GM13977 (cell line): Measurements from ENCODE around the gene DSE.

Experiments
- DNase-seq: peaks from one replicate; pipeline ENCODE4 v3.0.0; 2012; ENCODE audit warnings: low spot score
- CTCF ChIP-seq: IDR thresholded peaks from 2 replicates; pipeline ENCODE4 v1.5.1; 2012; ENCODE audit warnings: mild to moderate bottlenecking, control low read depth; ENCODE audit not compliant: insufficient read depth; ENCODE audit errors: extremely low read depth, missing control alignments
- in situ Hi-C: fragments of 300-500 bp; cut with MboI; formaldehyde crosslinking; loops from one replicate; pipeline ENCODE4 v1.12.0; 2022; ENCODE audit warnings: low sequenced_read_pairs, low pct_unique_long_range_greater_than_20kb, mixed read lengths, inconsistent platforms; ENCODE audit not compliant: unreplicated experiment

DSE gene

GRCh38 chr6:116349216-116349615 lies 21.5 kb upstream of the DSE start:
- in situ Hi-C loops = no loop called here
- TF ChIP-seq CTCF = no peak
- DNase-seq = no peak

GRCh38 chr6:116351101-116351500 lies 19.6 kb upstream of the DSE start:
- in situ Hi-C loops = no loop called here
- no peak for DNase-seq
- no peak for TF ChIP-seq CTCF

DNA sequence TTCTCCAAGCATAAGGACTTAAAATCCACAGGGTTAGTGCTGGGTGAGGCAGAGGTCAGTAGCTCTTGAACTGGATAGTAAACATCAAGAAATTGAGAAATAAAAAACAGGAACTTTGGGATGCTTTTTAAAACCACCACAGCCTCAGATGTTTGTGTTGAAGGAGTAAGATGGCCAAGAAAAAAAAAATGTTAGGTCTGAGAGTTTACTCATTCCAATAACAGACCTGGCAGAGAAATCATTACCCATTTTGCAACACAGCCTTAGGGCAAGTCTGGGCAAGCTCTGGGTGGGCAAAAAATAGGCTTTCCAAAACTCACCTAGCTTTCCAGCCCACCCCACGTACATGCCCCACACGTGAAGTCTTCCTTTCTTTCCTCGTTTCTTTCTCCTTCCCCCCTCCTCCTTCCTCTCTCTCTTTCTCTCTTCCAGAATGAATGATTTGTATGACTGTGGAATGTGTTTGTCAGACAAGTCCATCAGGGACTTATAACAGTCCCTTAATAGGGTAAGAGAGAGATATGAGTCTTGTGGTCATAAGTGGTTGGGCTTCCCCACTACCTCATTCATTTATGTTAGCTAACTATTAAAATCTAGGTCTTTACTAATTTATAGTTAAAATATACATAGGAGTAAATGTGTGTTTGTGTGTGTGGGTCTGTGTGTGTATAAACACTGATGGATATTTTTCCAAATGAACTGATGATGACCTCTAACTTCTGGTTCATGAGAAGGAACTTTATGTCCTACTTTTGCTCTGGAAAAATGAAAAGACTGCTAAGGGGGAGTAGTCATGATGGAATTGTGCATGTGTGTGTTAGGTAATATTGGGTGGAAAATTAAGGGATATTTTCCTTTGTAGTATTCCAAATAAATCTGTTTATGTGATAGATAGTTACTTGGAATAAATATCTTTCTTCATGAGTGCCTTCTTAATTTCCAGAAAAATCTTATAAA lies 18.0 kb upstream of the DSE start:
- no peak for TF ChIP-seq CTCF
- DNase-seq = peak; percentile 28
- in situ Hi-C loops = no loop called here

GRCh38 chr6:116354236-116354635 lies 16.5 kb upstream of the DSE start:
- in situ Hi-C loops = no loop called here
- no peak for TF ChIP-seq CTCF
- no peak for DNase-seq

GRCh38 chr6:116355796-116356195 lies 15.0 kb upstream of the DSE start:
- TF ChIP-seq CTCF = no peak
- DNase-seq = no peak
- in situ Hi-C loops = no loop called here

GRCh38 chr6:116359131-116359530 lies 11.6 kb upstream of the DSE start:
- DNase-seq = no peak
- no peak for TF ChIP-seq CTCF
- in situ Hi-C loops = no loop called here
